Peyer's patch (tissue), 4 donors: ENCODE data around the gene PPP2R5C. TPM values are rescaled to one million over a fixed set of nuclear protein-coding genes. Genes with fewer than 3 reads are reported as not detected.

ENCODE experiments used
- DNase-seq, 3 donors: peaks; one replicate each; pipeline ENCODE4 v3.0.0-alpha.2; 2017 to 2019
- H3K27ac ChIP-seq, 4 donors: fragments of 200-600 bp; sonication (generic); one replicate each; pipeline ENCODE4 v1.5.1; 2016 to 2019
- H3K27me3 ChIP-seq, 2 donors: fragments of 200-600 bp; sonication (generic); one replicate each; pipeline ENCODE4 v1.5.1; 2019
- H3K36me3 ChIP-seq, 3 donors: fragments of 200-600 bp; sonication (generic); one replicate each; pipeline ENCODE4 v1.5.1; 2016 to 2019
- H3K4me1 ChIP-seq, 4 donors: fragments of 200-600 bp; sonication (generic); one replicate each; pipeline ENCODE4 v1.5.1; 2016 to 2019
- H3K4me3 ChIP-seq, 4 donors: fragments of 200-600 bp; sonication (generic); 1 replicate in 3 of 4; 2 replicates in 1 of 4; pipeline ENCODE4 v1.5.1; 2016 to 2019; ENCODE audit warnings: mild to moderate bottlenecking in 1 of 4
- H3K9me3 ChIP-seq, 4 donors: fragments of 200-600 bp; sonication (generic); one replicate each; pipeline ENCODE4 v1.5.1; 2016 to 2019; ENCODE audit warnings: mild to moderate bottlenecking in 1 of 4
- CTCF ChIP-seq, 6 experiments: fragments of 450-650 bp in 4 of 6; fragments of 200-600 bp in 2 of 6; sonication (generic) in 1 of 6; IDR thresholded peaks; one replicate each; pipeline ENCODE4 v1.5.1; 2017 to 2019; ENCODE audit warnings: antibody characterized with exemption in 6 of 6, mild to moderate bottlenecking in 3 of 6, moderate library complexity in 1 of 6
- POLR2A ChIP-seq, 2 donors: fragments of 450-650 bp; IDR thresholded peaks; one replicate each; pipeline ENCODE4 v1.5.1; 2017; ENCODE audit warnings: antibody characterized with exemption in 2 of 2, mild to moderate bottlenecking in 2 of 2, moderate library complexity in 2 of 2
- total RNA-seq, 4 donors: library from RNA; depleted of rRNA; stranded (reverse); fragments of >200 nt; gene quantifications; one replicate each; pipeline ENCODE4 v1.1.0, GENCODE V29; 2016

Gene PPP2R5C
- total RNA-seq, 4 donors from 2014 or later, result 87.6 to 137 (median 91.9) TPM

DNA sequence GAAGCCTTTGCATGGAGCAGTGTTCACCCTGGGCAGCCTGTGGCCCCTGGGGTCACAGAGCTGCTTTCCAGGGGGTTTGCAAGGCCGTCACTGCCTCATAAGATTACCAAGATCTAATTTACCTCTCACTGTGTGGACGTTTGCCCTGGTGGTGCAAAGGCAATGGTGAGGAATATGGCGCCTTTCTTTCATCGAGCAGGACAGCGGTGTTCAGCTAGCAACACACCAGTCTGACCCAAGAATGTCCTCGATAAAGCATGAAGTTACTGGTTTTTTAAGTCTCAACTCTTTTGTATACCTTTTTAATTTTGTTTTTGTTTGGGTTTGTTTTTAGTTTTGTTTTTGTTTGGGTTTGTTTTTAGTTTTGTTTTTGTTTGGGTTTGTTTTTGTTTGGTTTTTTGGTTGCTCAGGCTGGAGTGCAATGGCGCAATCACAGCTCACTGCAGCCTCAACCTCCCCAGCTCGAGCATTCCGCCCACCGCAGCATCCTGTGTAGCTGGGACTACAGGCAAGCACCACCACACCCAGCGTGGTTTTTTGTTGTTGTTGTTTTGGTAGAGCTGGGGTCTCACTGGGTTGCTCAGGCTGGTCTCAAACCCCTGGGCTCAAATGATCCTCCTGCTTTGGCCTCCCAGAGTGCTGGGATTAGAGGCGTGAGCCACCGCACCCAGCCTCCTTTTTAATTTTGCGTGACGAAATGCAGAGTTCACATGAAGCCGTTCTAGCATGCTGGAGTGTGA is 57.9 kb downstream of the PPP2R5C start:
- peak in 2 of 3 donors; percentile 82 to 90 for DNase-seq
- peaks cover 0 to 5% (median 2%) of the 10 kb centered on the region in 4 donors for H3K4me1 ChIP-seq
- no peaks in the 10 kb centered on the region for H3K27me3 ChIP-seq
- no peak for TF ChIP-seq CTCF (IDR thresholded peaks at IDR 0.05)
- TF ChIP-seq POLR2A (IDR thresholded peaks at IDR 0.05), result peak in 1 of 2 donors; percentile 13
- no peaks in the 10 kb centered on the region for H3K36me3 ChIP-seq
- H3K27ac ChIP-seq, result peak overlapping the region; percentile 66 to 94 (median 83)
- H3K9me3 ChIP-seq, result no peaks in the 10 kb centered on the region
- peak overlapping the region in 1 of 4 donors; percentile 10 for H3K4me3 ChIP-seq

DNA sequence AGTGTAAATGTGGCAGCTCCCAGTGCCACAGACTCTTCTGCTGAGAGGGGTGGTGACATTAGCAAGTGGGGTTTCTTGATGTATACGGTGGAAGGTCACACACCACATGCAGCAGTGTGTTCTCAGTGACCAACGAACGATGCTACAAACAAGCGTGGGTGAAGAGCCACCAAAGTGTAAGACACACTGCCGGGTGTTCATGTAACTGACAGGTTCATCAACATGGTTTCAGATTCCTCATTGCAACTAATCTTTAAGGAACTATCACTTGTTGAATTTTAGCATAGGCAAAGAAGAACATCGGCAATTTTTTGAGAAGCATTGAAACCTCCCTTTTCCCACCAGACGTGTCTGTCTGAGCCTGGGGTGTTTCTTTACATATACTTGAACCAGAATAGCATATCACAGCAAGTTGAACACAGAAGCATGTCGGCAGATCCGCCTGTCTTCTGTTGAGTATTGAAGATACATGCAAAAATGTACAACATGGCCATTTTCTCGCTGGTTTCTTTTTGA is 58.8 kb downstream of the PPP2R5C start:
- H3K4me3 ChIP-seq, result peak overlapping the region in 2 of 4 donors; percentile 1 to 4
- peak overlapping the region; percentile 66 to 94 (median 82) for H3K27ac ChIP-seq
- no peaks in the 10 kb centered on the region for H3K9me3 ChIP-seq
- H3K27me3 ChIP-seq, result no peaks in the 10 kb centered on the region
- peaks cover 0 to 8% (median 4%) of the 10 kb centered on the region in 4 donors for H3K4me1 ChIP-seq
- DNase-seq, result peak in 2 of 3 donors; percentile 61 to 78
- H3K36me3 ChIP-seq, result no peaks in the 10 kb centered on the region
- peak in 1 of 2 donors; percentile 40 for TF ChIP-seq POLR2A (IDR thresholded peaks at IDR 0.05)
- no peak for TF ChIP-seq CTCF (IDR thresholded peaks at IDR 0.05)

GRCh38 chr14:101821528-101821927 is 60.0 kb downstream of the PPP2R5C start:
- Histone ChIP-seq H3K9me3 (no peaks in the 10 kb centered on the region), H3K36me3 (no peaks in the 10 kb centered on the region), H3K27ac (peak overlapping the region; percentile 41 to 94 (median 92)), H3K27me3 (no peaks in the 10 kb centered on the region), H3K4me1 (peaks cover 0 to 10% (median 8%) of the 10 kb centered on the region in 4 donors), H3K4me3 (no peak overlapping the region)
- no peak for TF ChIP-seq CTCF (IDR thresholded peaks at IDR 0.05)
- peak in 1 of 2 donors; percentile 36 for TF ChIP-seq POLR2A (IDR thresholded peaks at IDR 0.05)
- DNase-seq, result peak in 2 of 3 donors; percentile 47 to 65

- TF ChIP-seq CTCF (IDR thresholded peaks at IDR 0.05) (no peak), POLR2A (IDR thresholded peaks at IDR 0.05) (no peak)
- no peak for DNase-seq
- peaks cover 0 to 10% (median 8%) of the 10 kb centered on the region in 4 donors for H3K4me1 ChIP-seq
- no peaks in the 10 kb centered on the region for H3K9me3 ChIP-seq
- no peaks in the 10 kb centered on the region for H3K27me3 ChIP-seq
- no peaks in the 10 kb centered on the region for H3K36me3 ChIP-seq
- peak overlapping the region; percentile 29 to 33 (median 31) for H3K4me3 ChIP-seq
- peak overlapping the region; percentile 92 to 94 (median 92) for H3K27ac ChIP-seq
Observed at GRCh38 chr14:101823066-101823465, 61.6 kb downstream of the PPP2R5C start.

- peak overlapping the region; percentile 29 to 36 (median 31) for H3K4me3 ChIP-seq
Observed at GRCh38 chr14:101823511-101824120, 62.1 kb downstream of the PPP2R5C start.

More at GRCh38 chr14:101823511-101824120, 62.1 kb downstream of the PPP2R5C start:
- Histone ChIP-seq H3K27me3 (no peaks in the 10 kb centered on the region), H3K27ac (peak overlapping the region; percentile 92 to 94 (median 92)), H3K36me3 (no peaks in the 10 kb centered on the region), H3K4me1 (peaks cover 0 to 10% (median 8%) of the 10 kb centered on the region in 4 donors), H3K9me3 (no peaks in the 10 kb centered on the region)
- TF ChIP-seq CTCF (IDR thresholded peaks at IDR 0.05) (no peak), POLR2A (IDR thresholded peaks at IDR 0.05) (peak; percentile 25 to 53)
- peak in 2 of 3 donors; percentile 54 to 77 for DNase-seq
